ENCODE results near the gene KRT82.
A peak's percentile ranks its signal among the peaks of the same experiment; 100 is the strongest.

Gene KRT82

GRCh38 chr12:52385226-52385702 is 20.9 kb downstream of the KRT82 start, which contains the start of gene KRT84:
TSS of gene KRT84 (minus strand) at chr12:52385652. CDS start at chr12:52385585, 67 bp downstream.
- no peak for DNase-seq (ENCODE audit: low read depth, low spot score)

GRCh38 chr12:52383331-52383730 is 22.8 kb downstream of the KRT82 start:
- no peak for DNase-seq (ENCODE audit: low read depth, low spot score)

GRCh38 chr12:52382854-52383253 is 23.3 kb downstream of the KRT82 start:
- DNase-seq (ENCODE audit: low read depth, low spot score) = no peak

- no peak for DNase-seq (ENCODE audit: low read depth, low spot score)
Observed at GRCh38 chr12:52381206-52381605, 24.9 kb downstream of the KRT82 start.

- DNase-seq (ENCODE audit: low read depth, low spot score) = no peak
Observed at GRCh38 chr12:52380271-52380694, 25.9 kb downstream of the KRT82 start.

GRCh38 chr12:52379536-52379935 is 26.6 kb downstream of the KRT82 start:
- no peak for DNase-seq (ENCODE audit: low read depth, low spot score)

GRCh38 chr12:52378091-52378490 is 28.0 kb downstream of the KRT82 start:
- no peak for DNase-seq (ENCODE audit: low read depth, low spot score)

GRCh38 chr12:52377266-52377665 is 28.9 kb downstream of the KRT82 start:
- no peak for DNase-seq (ENCODE audit: low read depth, low spot score)

- DNase-seq (ENCODE audit: low read depth, low spot score) = peak; percentile 36
Observed at GRCh38 chr12:52372216-52373154, 33.6 kb downstream of the KRT82 start.

GRCh38 chr12:52371716-52372115 is 34.4 kb downstream of the KRT82 start:
- no peak for DNase-seq (ENCODE audit: low read depth, low spot score)

- DNase-seq (ENCODE audit: low read depth, low spot score) = no peak
Observed at GRCh38 chr12:52370926-52371608, 35.1 kb downstream of the KRT82 start.

- DNase-seq (ENCODE audit: low read depth, low spot score) = no peak
Observed at GRCh38 chr12:52369809-52370208, 36.3 kb downstream of the KRT82 start.

- DNase-seq (ENCODE audit: low read depth, low spot score) = no peak
Observed at GRCh38 chr12:52369211-52369610, 36.9 kb downstream of the KRT82 start.

GRCh38 chr12:52368508-52368907 is 37.6 kb downstream of the KRT82 start:
- DNase-seq (ENCODE audit: low read depth, low spot score) = no peak

- DNase-seq (ENCODE audit: low read depth, low spot score) = no peak
Observed at GRCh38 chr12:52367876-52368275, 38.3 kb downstream of the KRT82 start.

- no peak for DNase-seq (ENCODE audit: low read depth, low spot score)
Observed at GRCh38 chr12:52366738-52367485, 39.2 kb downstream of the KRT82 start, which contains the start of gene KRT85. TSS of gene KRT85 (minus strand) at chr12:52367481. CDS start at chr12:52367405, 76 bp downstream.

- no peak for DNase-seq (ENCODE audit: low read depth, low spot score)
Observed at GRCh38 chr12:52364901-52365489, 41.1 kb downstream of the KRT82 start.

GRCh38 chr12:52364061-52364460 is 42.1 kb downstream of the KRT82 start:
- DNase-seq (ENCODE audit: low read depth, low spot score) = no peak

- no peak for DNase-seq (ENCODE audit: low read depth, low spot score)
Observed at GRCh38 chr12:52363111-52363679, 42.9 kb downstream of the KRT82 start.

- DNase-seq (ENCODE audit: low read depth, low spot score) = no peak
Observed at GRCh38 chr12:52362118-52362726, 43.9 kb downstream of the KRT82 start.
